Activated B cell treated with CpG ODN at 0.5 μM for 24 hours (primary cell): ENCODE results near the gene IREB2. TPM values are rescaled to one million over a fixed set of nuclear protein-coding genes. Genes with fewer than 3 reads are reported as not detected.

Experiments used
- ATAC-seq: fragments of 200-7000 bp; cut with Tn5 transposase; one replicate; pipeline ENCODE4 v1.10.0; 2021; ENCODE audit warnings: low read depth, mild to moderate bottlenecking, moderate library complexity
- CTCF ChIA-PET: fragments of 350-600 bp; sonication (Branson Sonifier 250); formaldehyde crosslinking; loops from one replicate; lab custom pipeline; 2021; ENCODE audit warnings: antibody characterized with exemption; lab: Charles Lee
- POLR2A ChIA-PET: fragments of 350-600 bp; sonication (Branson Sonifier 250); formaldehyde crosslinking; loops from one replicate; lab custom pipeline; 2021; ENCODE audit warnings: antibody characterized with exemption; lab: Charles Lee
- DNase-seq: peaks from one replicate; pipeline ENCODE4 v3.0.0; 2022
- H3K27ac Mint-ChIP-seq: one replicate; pipeline ENCODE4 v1.8.0; 2020; ENCODE audit warnings: mixed read lengths
- H3K27me3 Mint-ChIP-seq: one replicate; pipeline ENCODE4 v1.8.0; 2021; ENCODE audit warnings: mixed read lengths
- H3K36me3 Mint-ChIP-seq: one replicate; pipeline ENCODE4 v1.8.0; 2021; ENCODE audit warnings: low read depth, mixed read lengths
- H3K4me1 Mint-ChIP-seq: one replicate; pipeline ENCODE4 v1.8.0; 2021; ENCODE audit warnings: mixed read lengths
- H3K4me3 Mint-ChIP-seq: one replicate; pipeline ENCODE4 v1.8.0; 2020; ENCODE audit warnings: mild to moderate bottlenecking, mixed read lengths
- H3K9me3 Mint-ChIP-seq: one replicate; pipeline ENCODE4 v1.8.0; 2020; ENCODE audit warnings: mixed read lengths
- intact Hi-C: fragments of 100-400 bp; cut with micrococcal nuclease; formaldehyde crosslinking; loops from one replicate; pipeline ENCODE4 v1.15.1; 2024
- total RNA-seq: library from RNA; stranded (reverse); gene quantifications from 2 replicates; pipeline ENCODE4 v1.2.3, GENCODE V29; 2022
- TF ChIP-seq, protein P1 (sequence below): fragments of 200-600 bp; IDR thresholded peaks from one replicate; pipeline ENCODE4 v1.8.0; 2022; ENCODE audit warnings: antibody characterized with exemption, mild to moderate bottlenecking

The IREB2 gene
- total RNA-seq, 1 donor from 2014 or later, result 75.9 TPM

DNA sequence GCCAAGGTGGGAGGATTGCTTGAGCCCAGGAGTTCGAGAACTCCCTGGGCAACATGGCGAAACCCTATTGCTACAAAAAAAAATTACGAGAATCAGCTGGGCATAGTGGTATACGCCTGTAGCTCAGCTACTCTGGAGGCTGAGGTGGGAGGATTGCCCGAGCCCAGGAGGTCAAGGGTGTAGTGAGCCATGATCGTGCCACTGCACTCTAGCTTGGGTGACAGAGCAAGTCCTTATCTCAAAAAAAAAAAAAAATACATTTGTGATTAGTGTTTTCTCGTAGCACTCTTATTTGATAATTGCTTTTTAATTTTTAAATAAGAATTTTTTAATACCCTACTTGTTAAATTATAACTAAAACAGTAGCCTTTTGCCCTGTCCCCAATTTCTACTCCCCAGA is 18.4 kb downstream of the IREB2 start:
- H3K27me3 Mint-ChIP-seq, result no peaks in the 10 kb centered on the region
- H3K4me1 Mint-ChIP-seq, result peaks cover 73% of the 10 kb centered on the region
- no peak for DNase-seq
- H3K9me3 Mint-ChIP-seq, result peaks cover 3% of the 10 kb centered on the region
- POLR2A ChIA-PET, result no interaction called here
- no peak for ATAC-seq
- CTCF ChIA-PET, result no interaction called here
- TF ChIP-seq, protein P1, sequence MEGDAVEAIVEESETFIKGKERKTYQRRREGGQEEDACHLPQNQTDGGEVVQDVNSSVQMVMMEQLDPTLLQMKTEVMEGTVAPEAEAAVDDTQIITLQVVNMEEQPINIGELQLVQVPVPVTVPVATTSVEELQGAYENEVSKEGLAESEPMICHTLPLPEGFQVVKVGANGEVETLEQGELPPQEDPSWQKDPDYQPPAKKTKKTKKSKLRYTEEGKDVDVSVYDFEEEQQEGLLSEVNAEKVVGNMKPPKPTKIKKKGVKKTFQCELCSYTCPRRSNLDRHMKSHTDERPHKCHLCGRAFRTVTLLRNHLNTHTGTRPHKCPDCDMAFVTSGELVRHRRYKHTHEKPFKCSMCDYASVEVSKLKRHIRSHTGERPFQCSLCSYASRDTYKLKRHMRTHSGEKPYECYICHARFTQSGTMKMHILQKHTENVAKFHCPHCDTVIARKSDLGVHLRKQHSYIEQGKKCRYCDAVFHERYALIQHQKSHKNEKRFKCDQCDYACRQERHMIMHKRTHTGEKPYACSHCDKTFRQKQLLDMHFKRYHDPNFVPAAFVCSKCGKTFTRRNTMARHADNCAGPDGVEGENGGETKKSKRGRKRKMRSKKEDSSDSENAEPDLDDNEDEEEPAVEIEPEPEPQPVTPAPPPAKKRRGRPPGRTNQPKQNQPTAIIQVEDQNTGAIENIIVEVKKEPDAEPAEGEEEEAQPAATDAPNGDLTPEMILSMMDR, result no peak
- H3K36me3 Mint-ChIP-seq, result peaks cover 33% of the 10 kb centered on the region
- intact Hi-C loops, result loop anchor here (5.0 kb wide), 1 partner anchor 36 kb away; no protein-coding TSS in a partner anchor
- H3K27ac Mint-ChIP-seq, result no peak overlapping the region
- H3K4me3 Mint-ChIP-seq, result no peak overlapping the region

DNA sequence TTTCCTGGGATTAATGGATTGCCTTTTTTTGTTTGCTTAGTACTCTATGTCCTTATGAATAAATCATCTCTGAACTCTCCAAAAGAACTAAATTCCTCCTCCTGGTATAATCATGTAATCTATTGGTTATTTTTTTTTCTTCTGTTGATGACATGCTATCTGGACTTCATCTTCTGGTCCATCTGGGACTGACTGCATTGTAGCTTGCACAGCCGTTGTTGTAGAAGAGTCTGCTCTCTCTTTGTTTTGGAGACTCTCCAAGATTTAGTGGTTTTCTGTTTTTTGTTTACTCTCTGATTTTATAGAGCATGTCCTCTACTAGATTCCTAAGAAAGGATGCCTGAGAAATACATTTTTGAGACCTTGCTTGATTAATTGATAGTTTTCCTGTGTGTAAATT is 19.1 kb downstream of the IREB2 start:
- TF ChIP-seq, protein P1, result no peak
- Mint-ChIP-seq H3K4me1 (peaks cover 72% of the 10 kb centered on the region), H3K4me3 (no peak overlapping the region)

DNA sequence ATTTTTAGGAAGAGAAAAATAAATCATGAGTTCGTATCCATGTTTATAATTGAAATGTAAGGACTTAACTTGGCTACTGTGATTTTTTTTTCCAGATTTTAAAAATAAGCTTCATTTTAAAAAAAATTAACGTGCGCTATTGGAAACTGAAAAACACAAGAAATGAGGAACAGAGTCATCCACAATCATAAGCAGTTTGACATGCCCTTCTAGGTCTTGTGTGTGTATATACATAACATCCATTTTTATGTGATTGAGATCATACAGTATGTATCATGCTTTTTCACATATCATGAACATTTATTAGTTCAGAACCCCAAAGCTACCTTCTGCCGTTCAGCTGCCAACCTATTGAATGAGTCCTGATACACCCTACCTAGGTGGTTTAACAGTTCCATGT is 22.7 kb downstream of the IREB2 start:
- Mint-ChIP-seq H3K4me1 (peaks cover 38% of the 10 kb centered on the region), H3K27me3 (no peaks in the 10 kb centered on the region), H3K4me3 (no peak overlapping the region), H3K27ac (no peak overlapping the region), H3K9me3 (no peaks in the 10 kb centered on the region), H3K36me3 (peaks cover 62% of the 10 kb centered on the region)
- TF ChIP-seq, protein P1, result no peak
- ATAC-seq (no peak), DNase-seq (no peak)
- intact Hi-C loops, result no loop called here
- POLR2A ChIA-PET, result interaction anchor here (1.2 kb wide), 1 partner anchor 23 kb away, joined by 3 read pairs; the partner anchor contains the start of gene IREB2
- CTCF ChIA-PET, result no interaction called here

More for the DNA sequence above, 19.1 kb downstream of the IREB2 start:
- CTCF ChIA-PET, result no interaction called here
- no peaks in the 10 kb centered on the region for H3K27me3 Mint-ChIP-seq
- no peak for DNase-seq
- ATAC-seq, result no peak
- peaks cover 36% of the 10 kb centered on the region for H3K36me3 Mint-ChIP-seq
- no peak overlapping the region for H3K27ac Mint-ChIP-seq
- intact Hi-C loops, result loop anchor here (5.0 kb wide), 1 partner anchor 35 kb away; no protein-coding TSS in a partner anchor
- POLR2A ChIA-PET, result interaction anchor here (1.0 kb wide), 1 partner anchor 19 kb away, joined by 3 read pairs; the partner anchor contains the start of gene IREB2
- H3K9me3 Mint-ChIP-seq, result peaks cover 3% of the 10 kb centered on the region

DNA sequence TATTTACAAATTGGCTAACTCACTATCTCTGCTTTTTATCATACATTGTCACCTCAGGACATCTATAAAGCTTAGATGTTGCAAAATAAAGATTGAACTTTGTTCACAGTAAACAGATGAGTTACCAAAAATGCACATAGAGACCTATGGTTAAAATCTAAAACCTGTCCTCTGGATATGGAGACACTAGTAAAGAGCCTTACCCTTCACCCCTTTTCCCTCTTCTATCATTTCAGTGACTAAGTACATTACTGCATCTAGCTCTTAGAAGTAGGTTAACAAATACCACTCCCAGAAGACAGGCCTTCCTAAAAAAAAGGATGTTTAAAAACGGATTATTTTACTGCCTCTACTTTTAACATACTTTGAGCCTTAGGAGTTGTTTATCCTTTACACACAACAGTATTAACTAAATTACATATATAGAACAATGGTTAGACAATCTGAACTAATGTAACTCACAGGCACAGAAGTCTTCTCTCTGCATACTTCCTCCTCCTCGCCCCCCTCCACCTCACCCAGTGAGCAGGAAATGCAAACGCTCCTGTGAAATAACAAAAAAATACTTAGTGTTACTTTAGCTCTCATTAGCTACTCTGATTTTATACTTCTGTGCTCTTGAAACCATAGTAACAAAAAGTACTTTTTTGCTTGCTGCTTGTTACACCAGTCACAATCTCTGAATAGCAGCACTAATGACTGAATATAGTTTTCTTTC is 23.3 kb downstream of the IREB2 start:
- ChIA-PET POLR2A (no interaction called here), CTCF (no interaction called here)
- Mint-ChIP-seq H3K27me3 (no peaks in the 10 kb centered on the region), H3K27ac (no peak overlapping the region), H3K9me3 (no peaks in the 10 kb centered on the region), H3K4me1 (peaks cover 33% of the 10 kb centered on the region), H3K4me3 (no peak overlapping the region), H3K36me3 (peaks cover 66% of the 10 kb centered on the region)
- TF ChIP-seq, protein P1, result no peak
- ATAC-seq (no peak), DNase-seq (no peak)
- intact Hi-C loops, result no loop called here

DNA sequence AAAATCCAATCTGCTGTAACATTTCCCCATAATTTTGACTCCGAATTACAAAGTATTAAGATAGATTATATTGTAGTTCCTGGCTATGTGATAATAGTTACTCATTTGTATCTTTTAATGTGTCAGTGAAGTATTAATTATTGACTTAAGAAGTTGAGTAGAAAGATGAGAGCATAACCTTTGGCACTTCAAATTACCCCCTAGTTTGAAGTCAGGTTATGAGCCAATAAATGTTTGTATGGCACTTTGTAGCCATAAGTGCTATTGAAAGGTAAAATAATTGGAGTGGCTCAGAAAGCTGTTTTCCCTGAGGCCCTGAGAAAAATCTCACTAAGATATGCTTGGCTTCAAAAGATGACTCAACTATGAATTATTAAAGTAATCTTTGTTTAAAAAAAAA is 31.0 kb downstream of the IREB2 start:
- DNase-seq, result no peak
- no peaks in the 10 kb centered on the region for H3K9me3 Mint-ChIP-seq
- H3K27ac Mint-ChIP-seq, result no peak overlapping the region
- TF ChIP-seq, protein P1, result no peak
- ChIA-PET POLR2A (interaction anchor here (0.6 kb wide), 2 partner anchors 94 to 270 kb away, joined by 3 read pairs; no protein-coding TSS in a partner anchor), CTCF (interaction anchor here (1.1 kb wide), 1 partner anchor 81 kb away, joined by 3 read pairs; no protein-coding TSS in a partner anchor)
- peaks cover 69% of the 10 kb centered on the region for H3K36me3 Mint-ChIP-seq
- H3K4me3 Mint-ChIP-seq, result no peak overlapping the region
- H3K4me1 Mint-ChIP-seq, result no peaks in the 10 kb centered on the region
- intact Hi-C loops, result no loop called here
- ATAC-seq, result no peak
- H3K27me3 Mint-ChIP-seq, result no peaks in the 10 kb centered on the region
